COR-L47 (cell line): ENCODE data around the gene M1AP.

Source experiments
- DNase-seq: peaks from one replicate; lab custom pipeline; 2025; lab: John Stamatoyannopoulos, UW

M1AP gene

GRCh38 chr2:74593826-74594772, 54.0 kb downstream of the M1AP start:
- no peak for DNase-seq

GRCh38 chr2:74588664-74589063, 59.5 kb downstream of the M1AP start:
- DNase-seq = no peak

DNA sequence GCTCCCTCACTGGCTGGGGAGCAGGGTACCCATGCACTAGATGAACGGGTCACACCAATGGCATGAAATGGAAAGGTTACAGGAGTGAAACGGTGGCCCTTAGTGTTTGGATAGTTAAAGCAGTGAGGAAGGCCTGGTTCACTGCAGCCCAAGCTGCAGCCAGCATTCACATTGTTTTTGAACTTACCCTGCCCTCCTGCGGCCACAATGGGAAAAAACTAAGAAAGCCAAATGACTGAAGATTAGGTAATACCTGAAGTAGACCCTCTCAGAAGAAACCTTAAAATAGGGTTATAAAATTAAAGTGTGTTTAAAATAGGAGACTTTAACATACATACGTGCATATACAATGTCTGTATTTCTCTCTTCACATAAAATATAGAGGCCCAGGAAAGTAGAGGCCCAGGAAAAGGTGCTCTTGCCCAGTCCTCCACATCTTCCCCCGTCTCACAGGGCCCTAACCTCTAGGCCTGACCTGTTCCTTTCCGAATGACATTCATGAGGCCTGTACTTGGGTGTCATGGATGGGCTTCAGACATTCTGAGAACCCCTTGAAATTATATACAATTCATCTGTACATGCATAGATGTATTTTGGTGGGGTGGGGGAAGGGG, 60.4 kb downstream of the M1AP start:
- peak; percentile 38 for DNase-seq

DNA sequence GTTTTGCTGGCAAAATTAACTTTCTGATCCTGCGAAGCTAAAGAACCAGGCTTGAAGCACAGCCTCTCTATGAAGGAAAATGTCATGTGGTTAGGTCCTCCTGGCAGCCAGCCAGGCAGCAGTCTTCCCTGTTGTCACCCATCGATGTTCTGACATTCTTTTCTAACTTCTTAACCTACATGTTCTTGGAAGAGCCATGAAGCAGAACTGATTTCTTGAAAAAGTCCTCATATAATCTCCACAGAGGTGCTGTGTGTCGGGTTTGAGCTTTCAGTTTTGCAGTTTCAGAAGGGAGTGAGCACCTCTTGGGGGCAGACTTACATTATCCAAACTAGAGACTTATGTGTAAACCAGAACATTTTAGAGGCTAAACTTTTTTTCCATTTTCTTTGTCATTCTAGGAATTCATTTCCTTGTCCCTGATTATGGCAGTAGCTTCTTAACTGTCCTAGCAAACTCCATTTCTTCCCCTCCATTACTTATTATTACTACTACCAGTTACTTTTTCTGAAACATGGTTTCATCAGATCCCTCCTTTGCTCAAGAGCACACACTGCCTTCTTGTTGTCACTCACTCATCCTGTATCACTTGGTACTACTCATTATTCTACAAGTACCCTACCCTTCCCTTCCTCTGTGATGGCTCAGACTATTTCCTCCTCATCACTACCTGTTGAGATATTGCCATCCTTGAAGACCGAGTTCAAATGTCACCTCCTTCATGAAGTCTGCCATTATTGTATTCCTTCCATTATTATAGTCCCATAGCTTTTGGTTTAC, 62.5 kb downstream of the M1AP start:
- no peak for DNase-seq

DNA sequence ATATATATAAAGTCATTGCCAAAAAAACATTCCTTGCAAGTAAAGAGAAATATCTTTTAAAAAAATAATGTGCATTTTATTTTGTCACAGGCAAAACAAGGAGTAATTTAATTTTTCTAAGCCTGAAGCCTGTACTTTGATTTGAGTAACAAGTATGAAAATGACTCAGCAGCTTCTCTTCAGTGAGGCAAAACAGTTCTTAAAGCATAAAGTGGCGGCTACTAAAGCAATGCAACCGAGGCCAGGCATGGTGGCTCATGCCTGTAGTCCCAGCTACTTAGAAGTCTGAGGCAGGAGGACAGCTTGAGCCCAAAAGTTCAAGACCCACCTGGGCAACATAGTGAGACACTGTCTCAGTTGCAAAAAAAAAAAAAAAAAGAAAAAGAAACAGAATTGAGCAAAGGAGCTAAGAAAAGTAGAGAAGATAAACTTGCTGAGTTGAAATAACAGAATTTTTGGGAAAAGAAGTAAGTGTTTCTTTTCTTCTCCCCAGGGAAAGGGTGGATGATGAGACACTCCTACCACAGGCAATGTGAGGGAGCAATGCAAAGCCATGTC, 64.0 kb downstream of the M1AP start:
- no peak for DNase-seq

- no peak for DNase-seq
These were observed 64.6 kb downstream of the M1AP start for GRCh38 chr2:74583504-74583903.

DNA sequence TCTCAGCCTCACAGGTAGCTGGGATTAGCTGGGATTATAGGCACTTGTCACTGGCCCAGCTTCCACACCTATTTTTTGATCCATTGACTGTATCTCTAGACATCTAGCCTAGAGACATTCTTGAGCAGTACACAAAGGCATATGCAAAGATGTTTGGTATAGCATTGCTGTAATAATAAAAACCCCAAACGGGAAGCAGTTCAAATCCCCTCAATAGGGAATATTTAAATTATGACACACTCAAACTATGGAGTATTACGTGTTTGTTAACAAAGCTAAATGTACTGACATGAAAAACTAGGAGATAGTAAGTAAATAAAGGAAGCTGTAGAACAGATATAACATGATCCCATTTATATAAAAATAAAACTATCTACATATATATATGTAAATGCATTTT, 65.9 kb downstream of the M1AP start:
- DNase-seq = no peak

DNA sequence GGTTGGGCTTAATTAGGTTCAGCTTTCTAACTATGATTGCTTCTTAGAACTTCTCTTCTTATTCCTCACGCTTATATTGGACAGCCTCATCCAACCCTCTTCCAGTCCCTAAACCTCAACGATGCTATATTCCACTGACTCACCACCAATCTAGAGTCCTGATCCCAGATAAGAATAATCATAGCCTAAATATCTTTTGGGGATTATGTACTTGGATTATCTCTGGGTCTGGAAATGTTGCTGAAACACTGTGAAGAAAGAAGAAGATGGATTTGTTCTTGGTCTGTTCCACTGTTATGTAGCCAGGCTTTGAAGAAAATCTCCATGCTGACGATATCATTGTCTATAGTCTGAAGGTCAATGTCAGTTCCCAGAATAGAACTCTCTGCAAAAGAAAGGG, 66.7 kb downstream of the M1AP start:
- no peak for DNase-seq

DNA sequence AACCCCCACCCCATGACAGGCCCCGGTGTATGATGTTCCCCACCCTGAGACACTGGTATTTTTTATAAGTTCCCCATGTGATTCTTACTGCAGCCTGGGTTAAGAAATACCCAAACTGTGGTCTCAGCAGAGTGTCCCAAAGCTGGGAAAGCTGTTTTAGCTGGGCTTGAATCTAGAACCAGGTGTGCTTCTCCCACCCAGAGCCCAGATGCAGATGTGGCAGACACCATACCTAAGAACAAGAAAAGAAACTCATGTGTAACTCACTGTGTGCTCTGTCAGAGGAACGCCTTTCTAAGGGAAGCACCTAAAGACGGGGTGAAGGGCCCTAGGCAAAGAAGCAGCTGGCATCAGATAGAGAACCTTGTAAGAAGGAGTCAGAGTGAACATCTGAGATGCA, 69.7 kb downstream of the M1AP start:
- no peak for DNase-seq

GRCh38 chr2:74577448-74577847, 70.7 kb downstream of the M1AP start:
- DNase-seq = no peak

GRCh38 chr2:74576863-74577229, 71.3 kb downstream of the M1AP start:
- DNase-seq = no peak

GRCh38 chr2:74576211-74576862, 71.8 kb downstream of the M1AP start:
- no peak for DNase-seq

- no peak for DNase-seq
These were observed 72.8 kb downstream of the M1AP start for GRCh38 chr2:74575320-74575719.

- DNase-seq = no peak
These were observed 74.2 kb downstream of the M1AP start for GRCh38 chr2:74573747-74574562.

DNA sequence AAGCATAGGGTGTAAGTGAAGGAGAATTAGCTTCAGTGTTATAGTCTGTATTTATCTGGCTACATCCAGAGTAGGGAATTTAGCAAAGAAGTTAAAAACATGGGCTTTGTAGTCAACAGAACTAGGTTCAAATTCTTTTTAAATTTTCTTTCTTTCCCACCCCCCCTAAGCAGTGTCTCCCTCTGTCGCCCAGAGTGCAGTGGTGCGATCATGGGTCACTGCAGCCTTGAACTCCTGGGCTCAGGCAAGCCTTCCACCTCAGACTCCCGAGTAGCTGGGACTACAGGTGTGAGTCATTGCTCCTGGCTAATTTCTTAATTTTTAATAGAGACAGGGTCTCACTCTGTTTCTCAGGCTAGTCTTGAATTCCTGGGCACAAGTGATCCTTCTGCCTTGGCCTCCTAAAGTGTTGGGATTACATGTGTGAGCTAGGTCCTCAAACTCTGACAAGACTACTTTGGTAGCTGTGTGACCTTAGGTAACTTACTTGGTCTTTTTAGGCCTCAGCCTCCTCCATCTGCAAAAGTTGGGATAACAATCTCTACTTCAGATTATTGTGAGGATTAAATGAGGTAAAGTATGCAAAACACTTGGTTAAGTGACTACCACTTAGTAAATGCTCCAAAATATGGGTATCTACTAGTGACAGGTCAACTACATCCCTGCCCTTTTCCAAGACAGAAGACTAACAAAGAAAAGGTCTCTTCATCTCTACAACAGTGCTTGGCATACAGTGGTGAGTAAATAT, 75.8 kb downstream of the M1AP start:
- DNase-seq = no peak

DNA sequence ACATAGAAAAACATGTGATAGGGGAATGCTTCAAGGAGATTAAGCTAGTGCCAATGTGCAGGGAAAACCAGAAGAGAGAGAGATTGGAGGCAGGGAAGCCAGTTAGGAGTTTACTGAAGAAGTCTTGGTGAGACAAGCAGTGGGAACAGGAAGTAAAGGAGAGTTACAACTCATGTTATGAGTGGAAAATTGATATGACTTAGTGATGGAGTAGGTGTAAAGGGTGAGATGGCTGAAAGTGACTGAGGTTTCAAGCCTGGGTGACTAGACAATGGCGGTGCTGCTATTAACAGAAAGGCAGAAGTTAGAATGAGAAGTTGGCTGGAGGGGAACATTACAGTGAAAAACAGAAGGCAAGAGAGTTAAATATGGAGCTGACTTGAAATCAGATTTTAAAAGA, 77.1 kb downstream of the M1AP start:
- no peak for DNase-seq

GRCh38 chr2:74569686-74570085, 78.4 kb downstream of the M1AP start:
- no peak for DNase-seq

GRCh38 chr2:74567881-74568280, 80.2 kb downstream of the M1AP start:
- DNase-seq = no peak

- no peak for DNase-seq
These were observed 81.4 kb downstream of the M1AP start for GRCh38 chr2:74566754-74567085.

DNA sequence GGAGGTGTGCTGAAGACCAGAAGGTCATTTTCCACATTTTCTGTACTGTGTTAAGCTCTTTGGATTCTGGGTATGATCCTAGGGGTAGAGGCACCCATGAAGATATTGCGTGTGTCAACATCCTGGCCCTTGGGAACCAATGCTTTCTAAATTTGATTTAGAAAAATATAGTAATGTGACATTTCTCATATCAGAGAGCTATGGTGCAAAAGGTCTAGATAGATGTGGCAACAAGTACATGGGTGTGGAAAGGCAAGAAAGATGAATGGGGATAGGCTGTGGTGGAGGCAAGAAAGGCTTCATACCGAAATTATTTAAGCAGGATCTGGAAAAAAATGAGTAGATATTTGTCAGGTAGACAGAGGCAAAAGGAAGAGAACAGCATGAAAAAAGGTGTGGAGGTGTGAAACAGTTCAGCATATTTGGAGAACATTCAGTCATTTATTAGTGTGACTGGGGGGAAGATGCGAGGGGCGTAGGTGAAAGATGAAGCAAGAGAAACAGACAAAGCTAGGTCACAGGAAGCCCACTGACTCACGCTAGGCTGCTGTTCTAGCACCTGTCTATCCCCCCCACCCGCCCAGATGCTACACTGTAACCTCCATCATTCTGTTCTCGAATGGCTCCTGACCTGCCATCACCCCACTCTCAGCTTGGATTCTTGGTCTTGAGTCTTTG, 81.9 kb downstream of the M1AP start:
- DNase-seq = no peak
